ENCODE results near the gene HERC6. TPM values are rescaled to one million over a fixed set of nuclear protein-coding genes. Genes with fewer than 3 reads are reported as not detected.

HERC6 gene
- total RNA-seq, 1 donor from 2014 or later, result 2.4 TPM

GRCh38 chr4:88481537-88481936 lies 102.9 kb downstream of the HERC6 start:
- no peak for TF ChIP-seq CTCF (conservative IDR thresholded peaks at IDR 0.05; ENCODE audit: low read depth, low read length)
- DNase-seq (ENCODE audit: low read depth), result no peak
- no peak overlapping the region for H3K4me3 ChIP-seq (ENCODE audit: low read depth, low read length)

- no peak for TF ChIP-seq CTCF (conservative IDR thresholded peaks at IDR 0.05; ENCODE audit: low read depth, low read length)
- DNase-seq (ENCODE audit: low read depth), result no peak
- H3K4me3 ChIP-seq (ENCODE audit: low read depth, low read length), result no peak overlapping the region
Measured at GRCh38 chr4:88489100-88489761, 110.6 kb downstream of the HERC6 start.

Other genes with a start within 250 kb of the HERC6 start
- 0.29 and 0.51 TPM in 2 replicates for gene ABCG2, start 220.2 kb upstream of the HERC6 start, total RNA-seq
- 7.1 and 12.0 TPM in 2 replicates for gene PPM1K, start 94.3 kb upstream of the HERC6 start, total RNA-seq
- gene HERC5, start 78.3 kb downstream of the HERC6 start, total RNA-seq, result 1.2 and 2.0 TPM in 2 replicates
- gene PYURF, start 144.9 kb downstream of the HERC6 start, total RNA-seq, result 32.9 and 57.2 TPM in 2 replicates
- 5.1 and 14.0 TPM in 2 replicates for gene HERC3, start 213.6 kb downstream of the HERC6 start, total RNA-seq